WERI-Rb-1 (cell line): ENCODE data around the gene ERFL.

Source experiments
- DNase-seq: peaks from one replicate; pipeline ENCODE4 v3.0.0-alpha.2; 2020
- H3K27ac ChIP-seq: fragments of 250-450 bp; sonication (Bioruptor Pico); 2 replicates; pipeline ENCODE4 v1.5.1; 2020; ENCODE audit warnings: mild to moderate bottlenecking, moderate library complexity
- H3K27me3 ChIP-seq: fragments of 250-450 bp; sonication (Bioruptor Pico); 2 replicates; pipeline ENCODE4 v1.5.1; 2021; ENCODE audit warnings: mild to moderate bottlenecking, low read depth, moderate library complexity; ENCODE audit not compliant: insufficient read depth, severe bottlenecking
- H3K36me3 ChIP-seq: fragments of 250-450 bp; sonication (Bioruptor Pico); 2 replicates; pipeline ENCODE4 v1.5.1; 2020; ENCODE audit warnings: mild to moderate bottlenecking, moderate library complexity
- H3K4me3 ChIP-seq: 2 replicates; pipeline ENCODE4 v1.5.1; 2011; ENCODE audit warnings: low read depth, mild to moderate bottlenecking, control low read depth, low read length
- H3K9me3 ChIP-seq: fragments of 250-450 bp; sonication (Bioruptor Pico); 2 replicates; pipeline ENCODE4 v1.5.1; 2021; ENCODE audit warnings: mild to moderate bottlenecking, moderate library complexity; ENCODE audit not compliant: severe bottlenecking
- CTCF ChIP-seq: IDR thresholded peaks from 2 replicates; pipeline ENCODE4 v1.5.1; 2011; ENCODE audit warnings: low read depth, mild to moderate bottlenecking, control low read depth, inconsistent platforms, low read length

Gene ERFL

GRCh38 chr19:41932259-41932719, 4.0 kb upstream of the ERFL start:
- H3K9me3 ChIP-seq = no peaks in the 10 kb centered on the region
- H3K4me3 ChIP-seq = no peak overlapping the region
- H3K36me3 ChIP-seq = no peaks in the 10 kb centered on the region
- H3K27ac ChIP-seq = no peak overlapping the region
- TF ChIP-seq CTCF = no peak
- H3K27me3 ChIP-seq = peaks cover 16% of the 10 kb centered on the region
- no peak for DNase-seq

GRCh38 chr19:41930926-41931592, 2.8 kb upstream of the ERFL start:
- Histone ChIP-seq H3K9me3 (no peaks in the 10 kb centered on the region), H3K27me3 (peaks cover 27% of the 10 kb centered on the region), H3K4me3 (no peak overlapping the region), H3K36me3 (no peaks in the 10 kb centered on the region), H3K27ac (no peak overlapping the region)
- peak; percentile 57 for TF ChIP-seq CTCF
- DNase-seq = peak; percentile 64

- no peak for DNase-seq
- no peaks in the 10 kb centered on the region for H3K36me3 ChIP-seq
- H3K27ac ChIP-seq = no peak overlapping the region
- no peaks in the 10 kb centered on the region for H3K9me3 ChIP-seq
- peaks cover 34% of the 10 kb centered on the region for H3K27me3 ChIP-seq
- TF ChIP-seq CTCF = no peak
- H3K4me3 ChIP-seq = no peak overlapping the region
These were observed 2.1 kb upstream of the ERFL start for GRCh38 chr19:41930322-41930722.

GRCh38 chr19:41929536-41930071, 1.4 kb upstream of the ERFL start:
- DNase-seq = no peak
- H3K27me3 ChIP-seq = peaks cover 41% of the 10 kb centered on the region

GRCh38 chr19:41928754-41929535, 696 bp upstream of the ERFL start:
- no peak for DNase-seq
- Histone ChIP-seq H3K9me3 (no peaks in the 10 kb centered on the region), H3K36me3 (no peaks in the 10 kb centered on the region), H3K27me3 (peaks cover 46% of the 10 kb centered on the region), H3K4me3 (peak overlapping the region; percentile 44), H3K27ac (no peak overlapping the region)
- no peak for TF ChIP-seq CTCF

More at GRCh38 chr19:41929536-41930071, 1.4 kb upstream of the ERFL start:
- H3K36me3 ChIP-seq = no peaks in the 10 kb centered on the region
- H3K27ac ChIP-seq = no peak overlapping the region
- TF ChIP-seq CTCF = no peak
- H3K4me3 ChIP-seq = no peak overlapping the region
- no peaks in the 10 kb centered on the region for H3K9me3 ChIP-seq
